OCI-LY1 (cell line): ENCODE measurements around the gene TMEFF2.

ENCODE experiments used
- H2AFZ ChIP-seq: fragments of 200-600 bp; sonication (generic), shearing (Covaris generic); 2 replicates; pipeline ENCODE4 v1.6.0; 2014; ENCODE audit warnings: antibody characterized with exemption, mild to moderate bottlenecking, low read length
- H3F3A ChIP-seq: fragments of 200-600 bp; sonication (generic), shearing (Covaris generic); 2 replicates; pipeline ENCODE4 v1.6.0; 2014; ENCODE audit warnings: mild to moderate bottlenecking, antibody characterized with exemption, low read length, moderate library complexity; ENCODE audit not compliant: insufficient read depth
- H3K27ac ChIP-seq: fragments of 200-600 bp; sonication (generic); 2 replicates; pipeline ENCODE4 v1.5.1; 2014; ENCODE audit warnings: low read length, mixed run types, mild to moderate bottlenecking, low read depth; ENCODE audit not compliant: poor library complexity, severe bottlenecking
- H3K27me3 ChIP-seq: fragments of 200-600 bp; sonication (generic); 2 replicates; pipeline ENCODE4 v1.6.0; 2014; ENCODE audit warnings: antibody characterized with exemption, mild to moderate bottlenecking, low read length, moderate library complexity; ENCODE audit not compliant: insufficient read depth
- H3K36me3 ChIP-seq: fragments of 200-600 bp; sonication (generic); 2 replicates; pipeline ENCODE4 v1.6.1; 2014; ENCODE audit warnings: mild to moderate bottlenecking, antibody characterized with exemption, low read length, moderate library complexity, mixed read lengths; ENCODE audit not compliant: insufficient read depth
- H3K4me1 ChIP-seq: fragments of 200-600 bp; sonication (generic); 2 replicates; pipeline ENCODE4 v1.5.1; 2014; ENCODE audit warnings: mild to moderate bottlenecking, low read length, moderate library complexity; ENCODE audit not compliant: insufficient read depth, severe bottlenecking
- H3K4me2 ChIP-seq: fragments of 200-600 bp; sonication (generic), shearing (Covaris generic); 2 replicates; pipeline ENCODE4 v1.6.1; 2014; ENCODE audit warnings: low read length
- H3K4me3 ChIP-seq: fragments of 200-600 bp; sonication (generic); 2 replicates; pipeline ENCODE4 v1.5.1; 2014; ENCODE audit warnings: low read length, low read depth, mild to moderate bottlenecking, mixed read lengths; ENCODE audit not compliant: poor library complexity, severe bottlenecking
- H3K79me2 ChIP-seq: fragments of 200-600 bp; shearing (Covaris generic); 2 replicates; pipeline ENCODE4 v1.6.1; 2016; ENCODE audit warnings: mixed run types, low read length, mixed read lengths; ENCODE audit not compliant: insufficient read depth
- H3K9ac ChIP-seq: fragments of 200-600 bp; sonication (generic), shearing (Covaris generic); 2 replicates; pipeline ENCODE4 v1.6.1; 2014; ENCODE audit warnings: mild to moderate bottlenecking, low read length, mixed read lengths
- H3K9me2 ChIP-seq: fragments of 200-600 bp; sonication (generic), shearing (Covaris generic); 2 replicates; pipeline ENCODE4 v1.6.1; 2014; ENCODE audit warnings: low read depth, mild to moderate bottlenecking, low read length, mixed read lengths
- H3K9me3 ChIP-seq: fragments of 200-600 bp; shearing (Covaris generic); 2 replicates; pipeline ENCODE4 v1.6.1; 2014; ENCODE audit warnings: low read length, mixed read lengths
- H4K20me1 ChIP-seq: fragments of 200-600 bp; sonication (generic), shearing (Covaris generic); 2 replicates; pipeline ENCODE4 v1.6.0; 2016; ENCODE audit warnings: mild to moderate bottlenecking, low read length; ENCODE audit not compliant: insufficient read depth
- CTCF ChIP-seq: fragments of 200-600 bp; sonication (generic), shearing (Covaris generic); IDR thresholded peaks from 2 replicates; pipeline ENCODE4 v1.5.1; 2017; ENCODE audit warnings: mild to moderate bottlenecking, antibody characterized with exemption, low read length, moderate library complexity, mixed read lengths
- EZH2 ChIP-seq: fragments of 200-600 bp; sonication (generic), shearing (Covaris generic); IDR thresholded peaks from 2 replicates; pipeline ENCODE4 v1.8.0; 2017; ENCODE audit warnings: borderline replicate concordance, mixed run types, mild to moderate bottlenecking, antibody characterized with exemption, low read length, moderate library complexity, mixed read lengths

Gene TMEFF2

GRCh38 chr2:192091476-192091875 lies 103.3 kb downstream of the TMEFF2 start:
- Histone ChIP-seq H3K9ac (no peak overlapping the region), H3K9me3 (no peaks in the 10 kb centered on the region), H3K4me2 (no peak overlapping the region), H3K27me3 (no peaks in the 10 kb centered on the region), H3F3A (no peaks in the 10 kb centered on the region), H3K36me3 (no peaks in the 10 kb centered on the region), H4K20me1 (no peaks in the 10 kb centered on the region), H3K79me2 (no peaks in the 10 kb centered on the region), H3K4me3 (no peak overlapping the region), H3K27ac (no peak overlapping the region), H3K4me1 (no peaks in the 10 kb centered on the region), H2AFZ (no peak overlapping the region), H3K9me2 (no peaks in the 10 kb centered on the region)
- no peak for TF ChIP-seq EZH2
- no peak for TF ChIP-seq CTCF

GRCh38 chr2:192090911-192091310 lies 103.8 kb downstream of the TMEFF2 start:
- H3K4me1 ChIP-seq: no peaks in the 10 kb centered on the region
- no peak overlapping the region for H2AFZ ChIP-seq
- H3K4me2 ChIP-seq: no peak overlapping the region
- no peaks in the 10 kb centered on the region for H4K20me1 ChIP-seq
- no peaks in the 10 kb centered on the region for H3K9me2 ChIP-seq
- H3F3A ChIP-seq: no peaks in the 10 kb centered on the region
- H3K4me3 ChIP-seq: no peak overlapping the region
- no peak overlapping the region for H3K9ac ChIP-seq
- H3K27me3 ChIP-seq: no peaks in the 10 kb centered on the region
- no peaks in the 10 kb centered on the region for H3K79me2 ChIP-seq
- no peak overlapping the region for H3K27ac ChIP-seq
- H3K9me3 ChIP-seq: no peaks in the 10 kb centered on the region
- no peaks in the 10 kb centered on the region for H3K36me3 ChIP-seq
- TF ChIP-seq CTCF (no peak), EZH2 (no peak)

GRCh38 chr2:192087398-192087958 lies 107.3 kb downstream of the TMEFF2 start:
- Histone ChIP-seq H3F3A (no peaks in the 10 kb centered on the region), H3K9me3 (no peaks in the 10 kb centered on the region), H3K79me2 (no peaks in the 10 kb centered on the region), H3K36me3 (no peaks in the 10 kb centered on the region), H4K20me1 (no peaks in the 10 kb centered on the region), H3K27me3 (no peaks in the 10 kb centered on the region), H3K4me1 (no peaks in the 10 kb centered on the region), H3K27ac (no peak overlapping the region), H2AFZ (no peak overlapping the region), H3K4me2 (no peak overlapping the region), H3K4me3 (no peak overlapping the region), H3K9ac (no peak overlapping the region), H3K9me2 (no peaks in the 10 kb centered on the region)
- no peak for TF ChIP-seq EZH2
- TF ChIP-seq CTCF: no peak
